Activated CD8-positive, alpha-beta memory T cell treated with anti-CD3 and anti-CD28 coated beads for 36 hours (primary cell): Measurements from ENCODE around the gene RSPH6A. TPM values are rescaled to one million over a fixed set of nuclear protein-coding genes. Genes with fewer than 3 reads are reported as not detected.

Source experiments
- CTCF ChIA-PET: fragments of 350-600 bp; sonication (Branson Sonifier 250); formaldehyde crosslinking; loops from one replicate; lab custom pipeline; 2021; ENCODE audit warnings: antibody characterized with exemption; lab: Charles Lee
- POLR2A ChIA-PET: fragments of 350-600 bp; sonication (Branson Sonifier 250); formaldehyde crosslinking; loops from one replicate; lab custom pipeline; 2021; ENCODE audit warnings: antibody characterized with exemption; lab: Charles Lee
- total RNA-seq, 2 experiments: library from RNA; stranded (reverse); gene quantifications; one replicate each; pipeline ENCODE4 v1.2.3, GENCODE V29; 2021

RSPH6A gene
- total RNA-seq, 2 experiments from 2014 or later, result 0.17 to 0.23 TPM

- CTCF ChIA-PET, result interaction anchor here (0.6 to 1.3 kb wide), 2 partner anchors 14 to 1019 kb away, joined by 6 to 7 read pairs; partner anchors contain the start of gene DMWD
- POLR2A ChIA-PET, result no interaction called here
Observed at GRCh38 chr19:45778010-45778661, 37.0 kb downstream of the RSPH6A start.

DNA sequence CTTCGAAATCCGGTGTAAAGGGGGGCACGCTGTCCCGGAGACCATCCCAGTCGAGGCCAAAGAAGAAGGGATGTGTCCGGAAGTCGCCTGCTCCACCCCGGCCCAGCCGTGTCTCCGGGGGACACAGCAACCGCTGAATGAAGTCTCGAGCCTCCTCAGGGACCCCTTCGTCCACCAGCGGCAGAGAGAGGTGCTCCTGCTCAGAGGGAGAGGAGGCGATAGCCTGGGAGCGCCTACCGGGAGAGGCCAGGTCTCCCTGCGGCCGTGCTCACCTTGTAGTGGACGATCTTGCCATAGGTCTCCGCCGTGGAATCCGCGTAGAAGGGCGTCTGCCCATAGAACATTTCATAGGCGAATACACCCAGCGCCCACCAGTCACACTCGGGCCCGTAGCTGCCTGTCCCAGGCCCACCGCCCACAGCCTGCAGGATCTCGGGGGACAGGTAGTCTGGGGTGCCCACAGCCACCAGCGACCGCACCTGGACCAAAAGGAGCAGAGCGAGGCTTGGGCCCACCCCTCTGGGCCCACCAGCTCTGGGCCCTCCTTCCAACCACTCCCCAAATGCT, 37.6 kb downstream of the RSPH6A start:
- CTCF ChIA-PET, result interaction anchor here (0.6 kb wide), 1 partner anchor 1020 kb away, joined by 6 read pairs; no protein-coding TSS in a partner anchor

DNA sequence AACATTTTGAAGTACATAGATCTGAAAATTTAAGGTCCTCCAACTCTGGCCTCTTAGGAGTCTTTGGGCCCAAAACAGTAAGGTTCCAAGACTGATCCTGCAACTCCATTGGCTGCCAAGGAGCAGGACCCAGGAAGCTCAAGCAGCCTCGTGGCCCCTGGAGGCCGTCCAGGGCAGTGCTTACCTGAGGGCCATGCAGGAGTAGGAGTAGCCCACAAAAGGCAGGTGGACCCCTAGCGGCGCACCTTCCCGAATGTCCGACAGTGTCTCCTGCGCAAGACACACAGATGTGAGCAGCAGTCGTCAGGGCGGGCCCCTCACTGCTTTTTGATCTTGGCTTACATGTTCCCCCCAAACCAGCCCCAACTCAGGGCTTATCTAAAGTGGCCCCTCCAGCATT, 40.3 kb downstream of the RSPH6A start:
- CTCF ChIA-PET, result interaction anchor here (1.1 kb wide), 1 partner anchor 24 kb away, joined by 3 read pairs; no protein-coding TSS in a partner anchor
- POLR2A ChIA-PET, result no interaction called here

More for the DNA sequence above, 37.6 kb downstream of the RSPH6A start:
- POLR2A ChIA-PET, result no interaction called here

GRCh38 chr19:45773384-45773783, 41.7 kb downstream of the RSPH6A start:
- ChIA-PET POLR2A (interaction anchor here (1.1 kb wide), 1 partner anchor 40 kb away, joined by 3 read pairs; no protein-coding TSS in a partner anchor), CTCF (interaction anchor here (1.1 to 2.3 kb wide), 2 partner anchors 26 to 43 kb away, joined by 4 to 16 read pairs; no protein-coding TSS in a partner anchor)

GRCh38 chr19:45772912-45773311, 42.2 kb downstream of the RSPH6A start:
- ChIA-PET POLR2A (interaction anchor here (1.1 kb wide), 1 partner anchor 40 kb away, joined by 3 read pairs; no protein-coding TSS in a partner anchor), CTCF (interaction anchor here (0.8 to 2.3 kb wide), 3 partner anchors 26 to 87 kb away, joined by 3 to 16 read pairs (median 4); no protein-coding TSS in a partner anchor)

- ChIA-PET POLR2A (interaction anchor here (1.1 kb wide), 1 partner anchor 41 kb away, joined by 3 read pairs; no protein-coding TSS in a partner anchor), CTCF (interaction anchor here (0.8 to 2.3 kb wide), 4 partner anchors 18 to 87 kb away, joined by 3 to 16 read pairs (median 4); no protein-coding TSS in a partner anchor)
Observed at GRCh38 chr19:45772130-45772840, 42.8 kb downstream of the RSPH6A start.

DNA sequence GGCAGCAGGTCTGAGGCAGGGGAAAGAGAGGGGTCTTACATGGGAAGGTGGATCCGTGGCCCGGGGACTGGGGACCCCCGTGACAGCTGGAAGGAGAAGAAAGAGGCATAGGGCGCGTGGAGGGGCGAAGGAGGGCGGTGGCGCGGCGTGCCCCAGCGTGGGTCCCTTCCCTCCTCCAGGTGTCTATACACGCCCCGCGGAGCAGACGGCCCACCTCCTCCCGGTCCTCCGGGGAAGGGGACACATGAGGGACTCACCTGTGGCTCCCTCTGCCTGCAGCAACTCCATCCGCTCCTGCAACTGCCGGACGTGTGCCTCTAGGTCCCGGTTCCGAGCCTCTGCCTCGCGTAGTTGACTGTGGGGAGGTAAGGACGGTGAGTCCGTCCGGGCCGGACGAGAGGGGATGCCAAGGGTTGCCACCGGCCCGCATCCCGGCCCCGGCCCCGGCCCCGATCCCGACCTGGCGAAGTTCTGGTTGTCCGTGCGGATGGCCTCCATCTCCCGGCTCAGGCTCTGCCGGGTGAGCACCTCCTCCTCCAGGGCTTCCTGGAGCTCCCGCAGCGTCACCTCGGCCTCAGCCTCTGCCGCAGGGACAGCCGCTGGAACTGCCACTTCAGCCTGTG, 43.7 kb downstream of the RSPH6A start:
- ChIA-PET CTCF (interaction anchor here (0.8 to 4.0 kb wide), 6 partner anchors 19 to 115 kb away, joined by 3 to 43 read pairs (median 4); partner anchors contain the start of gene IRF2BP1), POLR2A (interaction anchor here (1.5 to 1.7 kb wide), 2 partner anchors 8 to 28 kb away, joined by 5 to 7 read pairs; no protein-coding TSS in a partner anchor)

- POLR2A ChIA-PET, result interaction anchor here (0.6 to 2.1 kb wide), 8 partner anchors 9 to 331 kb away, joined by 3 to 11 read pairs (median 6); partner anchors contain the start of genes DMPK, DMWD and FBXO46
- CTCF ChIA-PET, result interaction anchor here (1.0 to 4.0 kb wide), 18 partner anchors 9 to 342 kb away, joined by 3 to 43 read pairs (median 4); partner anchors contain the start of genes DMWD, FBXO46 and IRF2BP1
Observed at GRCh38 chr19:45770192-45771101, 44.7 kb downstream of the RSPH6A start.

DNA sequence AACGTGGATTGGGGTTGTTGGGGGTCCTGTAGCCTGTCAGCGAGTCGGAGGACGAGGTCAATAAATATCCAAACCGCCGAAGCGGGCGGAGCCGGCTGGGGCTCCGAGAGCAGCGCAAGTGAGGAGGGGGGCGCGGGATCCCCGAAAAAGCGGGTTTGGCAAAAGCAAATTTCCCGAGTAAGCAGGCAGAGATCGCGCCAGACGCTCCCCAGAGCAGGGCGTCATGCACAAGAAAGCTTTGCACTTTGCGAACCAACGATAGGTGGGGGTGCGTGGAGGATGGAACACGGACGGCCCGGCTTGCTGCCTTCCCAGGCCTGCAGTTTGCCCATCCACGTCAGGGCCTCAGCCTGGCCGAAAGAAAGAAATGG, 45.3 kb downstream of the RSPH6A start:
- POLR2A ChIA-PET, result interaction anchor here (0.8 to 2.1 kb wide), 11 partner anchors 9 to 330 kb away, joined by 3 to 17 read pairs (median 5); partner anchors contain the start of genes DMPK, DMWD, FBXO46 and SNRPD2
- CTCF ChIA-PET, result interaction anchor here (0.8 to 4.0 kb wide), 24 partner anchors 10 to 342 kb away, joined by 3 to 43 read pairs (median 5); partner anchors contain the start of genes DMWD, FBXO46, QPCTL and SNRPD2

- ChIA-PET POLR2A (interaction anchor here (0.8 to 2.1 kb wide), 9 partner anchors 13 to 113 kb away, joined by 3 to 17 read pairs (median 5); partner anchors contain the start of genes DMPK, DMWD, FBXO46 and SNRPD2), CTCF (interaction anchor here (0.5 to 4.0 kb wide), 29 partner anchors 10 to 344 kb away, joined by 3 to 43 read pairs (median 5); partner anchors contain the start of genes DMWD, FBXO46, QPCTL and SNRPD2)
Observed at GRCh38 chr19:45768984-45769782, 45.9 kb downstream of the RSPH6A start, which contains the start of gene SIX5. SIX5 (minus strand) TSS chr19:45769252; CDS start chr19:45768844, 408 bp downstream.

DNA sequence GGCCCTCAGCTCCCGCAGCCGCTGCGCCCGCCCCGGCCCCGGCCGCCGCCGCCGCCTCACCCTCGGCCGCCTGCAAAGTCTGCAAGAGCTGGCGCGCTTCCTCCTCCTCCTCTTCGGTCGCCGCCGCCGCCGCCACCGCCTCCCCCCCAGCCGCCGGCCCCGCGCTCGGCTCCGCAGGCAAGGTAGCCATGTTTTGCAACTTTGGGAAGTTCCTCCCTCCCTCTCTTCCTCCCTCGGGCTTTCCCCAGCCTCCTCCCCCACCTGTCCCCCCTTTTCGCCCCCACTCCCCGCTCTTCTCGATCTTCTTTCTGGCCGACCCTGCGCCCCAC, 46.5 kb downstream of the RSPH6A start:
- ChIA-PET POLR2A (interaction anchor here (0.8 to 2.1 kb wide), 6 partner anchors 13 to 77 kb away, joined by 3 to 11 read pairs (median 4); partner anchors contain the start of genes DMPK, FBXO46 and SNRPD2), CTCF (interaction anchor here (0.5 to 4.0 kb wide), 16 partner anchors 11 to 344 kb away, joined by 3 to 43 read pairs (median 6); partner anchors contain the start of genes DMWD, FBXO46, QPCTL and SNRPD2)

DNA sequence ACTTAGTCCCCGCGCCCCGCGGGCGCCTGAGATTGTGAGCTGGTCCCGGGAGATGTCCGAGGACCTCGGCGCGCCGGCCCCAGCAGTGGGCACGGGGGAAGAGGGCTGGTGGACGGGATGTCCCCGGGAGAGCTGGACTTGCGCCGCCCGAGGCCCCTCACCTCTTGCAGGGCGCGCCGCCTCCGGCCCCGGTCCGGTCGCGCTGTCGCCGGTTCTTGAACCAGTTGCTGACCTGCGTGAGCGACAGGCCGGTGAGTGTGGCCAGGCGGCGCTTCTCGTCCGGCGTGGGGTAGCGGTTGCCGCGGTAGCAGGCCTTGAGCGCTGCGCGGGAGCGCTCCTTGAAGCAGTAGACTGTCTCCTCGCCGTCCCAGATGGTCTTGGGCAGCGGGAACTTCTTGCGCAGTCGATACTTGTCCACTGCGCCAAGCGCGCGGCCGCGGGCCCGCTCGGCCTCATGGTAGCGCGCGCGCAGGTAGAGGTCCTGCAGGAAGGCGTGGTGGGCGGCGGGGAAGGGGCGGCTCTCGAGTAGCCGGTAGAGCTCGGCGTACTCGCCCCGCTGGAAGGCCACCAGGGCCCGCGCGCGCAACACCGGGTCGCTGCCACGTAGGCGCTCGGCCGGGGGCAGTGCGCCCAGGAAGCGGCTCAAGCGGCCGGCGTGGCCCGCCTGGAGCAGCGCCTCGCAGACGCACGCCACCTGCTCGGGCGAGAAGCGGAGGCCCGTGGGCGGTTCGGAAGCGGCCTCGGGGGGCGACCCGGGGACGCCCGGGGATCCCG, 47.0 kb downstream of the RSPH6A start:
- POLR2A ChIA-PET, result interaction anchor here (0.6 to 2.1 kb wide), 6 partner anchors 27 to 729 kb away, joined by 3 to 11 read pairs (median 4); partner anchors contain the start of genes FBXO46 and SNRPD2
- CTCF ChIA-PET, result interaction anchor here (0.5 to 4.0 kb wide), 13 partner anchors 11 to 519 kb away, joined by 3 to 43 read pairs (median 3); partner anchors contain the start of gene FBXO46

- POLR2A ChIA-PET, result interaction anchor here (0.6 kb wide), 1 partner anchor 728 kb away, joined by 6 read pairs; no protein-coding TSS in a partner anchor
- CTCF ChIA-PET, result interaction anchor here (1.0 to 4.0 kb wide), 6 partner anchors 33 to 519 kb away, joined by 3 to 43 read pairs (median 3); partner anchors contain the start of gene FBXO46
Observed at GRCh38 chr19:45767410-45767880, 47.7 kb downstream of the RSPH6A start.

DNA sequence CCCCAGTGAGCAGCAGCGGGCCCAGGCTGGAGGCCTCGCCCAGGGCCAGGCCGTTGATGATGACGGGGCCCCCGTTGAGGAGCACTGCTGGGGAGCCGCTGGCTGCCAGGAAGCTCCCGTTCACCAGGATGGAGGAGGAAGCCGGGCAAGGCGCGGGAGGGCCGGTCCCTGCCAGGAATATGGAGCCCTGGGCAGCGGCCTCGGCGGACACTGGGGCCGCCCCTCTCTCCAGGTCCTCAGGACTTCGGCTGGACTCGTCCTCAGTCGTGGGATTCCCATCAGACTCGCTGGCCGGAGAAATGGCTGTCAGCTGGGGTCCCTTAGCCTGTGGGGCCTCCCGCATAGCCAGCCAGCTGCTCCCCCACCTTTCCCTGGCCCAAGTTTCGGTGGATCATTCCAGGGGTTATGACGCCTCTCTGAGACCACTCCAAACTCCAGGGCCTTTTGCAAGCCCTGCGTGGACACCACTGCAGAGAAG, 48.2 kb downstream of the RSPH6A start:
- CTCF ChIA-PET, result interaction anchor here (1.0 to 1.2 kb wide), 3 partner anchors 50 to 365 kb away, joined by 3 read pairs; no protein-coding TSS in a partner anchor
- POLR2A ChIA-PET, result no interaction called here
